IMR-90 (cell line): ENCODE measurements around the gene ARHGEF4. TPM values are rescaled to one million over a fixed set of nuclear protein-coding genes. Genes with fewer than 3 reads are reported as not detected.

Source experiments
- ATAC-seq: fragments of 200-7000 bp; cut with Tn5 transposase; 2 replicates; pipeline ENCODE4 v1.9.1; 2020; ENCODE audit warnings: low read depth, mild to moderate bottlenecking, moderate library complexity
- BruUV-seq: library from RNA; stranded (reverse); fragments of 400-500 nt; replicated peaks from 2 replicates; lab custom pipeline; 2021; lab: Mats Ljungman, UMichigan
- CTCF ChIA-PET: fragments of 300-600 bp; formaldehyde crosslinking; extraction: SDS; loops from one replicate; lab custom pipeline; 2021; ENCODE audit warnings: antibody characterized with exemption; lab: Yijun Ruan, JAX
- POLR2A ChIA-PET: fragments of 300-600 bp; sonication (Branson Sonifier 250); formaldehyde crosslinking; loops from one replicate; lab custom pipeline; 2022; ENCODE audit warnings: antibody characterized with exemption; ENCODE audit not compliant: unreplicated experiment; lab: Charles Lee
- DNase-seq: peaks from one replicate; pipeline ENCODE4 v3.0.0; 2013
- H2AFZ ChIP-seq: replicated peaks from 2 replicates; pipeline ENCODE3; 2013; ENCODE audit warnings: low read length, mild to moderate bottlenecking; ENCODE audit not compliant: poor library complexity
- H2AK5ac ChIP-seq: 2 replicates; pipeline ENCODE4 v1.6.1; 2013; ENCODE audit warnings: low read depth, low read length, inconsistent platforms
- H2AK9ac ChIP-seq: replicated peaks from 2 replicates; pipeline ENCODE3; 2013; ENCODE audit warnings: mild to moderate bottlenecking, low read depth, low read length, moderate library complexity; ENCODE audit not compliant: poor library complexity
- H2BK120ac ChIP-seq: 2 replicates; pipeline ENCODE4 v1.6.1; 2013; ENCODE audit warnings: low read depth, low read length, inconsistent platforms
- H2BK15ac ChIP-seq: 3 replicates; pipeline ENCODE4 v1.6.1; 2013; ENCODE audit warnings: low read depth, low read length, inconsistent platforms
- H2BK20ac ChIP-seq: 2 replicates; pipeline ENCODE4 v1.6.1; 2013; ENCODE audit warnings: low read depth, mild to moderate bottlenecking, inconsistent platforms, low read length, moderate library complexity
- H2BK5ac ChIP-seq: 2 replicates; pipeline ENCODE4 v1.6.1; 2013; ENCODE audit warnings: mild to moderate bottlenecking, low read depth, low read length, inconsistent platforms; ENCODE audit not compliant: poor library complexity, severe bottlenecking
- H3K14ac ChIP-seq: replicated peaks from 2 replicates; pipeline ENCODE4 v1.6.1; 2013; ENCODE audit warnings: low read depth, low read length, inconsistent platforms
- H3K18ac ChIP-seq: 2 replicates; pipeline ENCODE4 v1.6.1; 2013; ENCODE audit warnings: low read depth, low read length, control low read depth
- H3K23ac ChIP-seq: 2 replicates; pipeline ENCODE4 v1.6.1; 2013; ENCODE audit warnings: low read depth, low read length, inconsistent platforms
- H3K27ac ChIP-seq: 2 replicates; pipeline ENCODE4 v1.5.1; 2013; ENCODE audit warnings: mild to moderate bottlenecking, control low read depth, low read length; ENCODE audit not compliant: insufficient read depth
- H3K27me3 ChIP-seq: 2 replicates; pipeline ENCODE4 v1.6.1; 2013; ENCODE audit warnings: low read length; ENCODE audit not compliant: control insufficient read depth, insufficient read depth
- H3K36me3 ChIP-seq: 2 replicates; pipeline ENCODE4 v1.6.1; 2013; ENCODE audit warnings: low read length, mixed read lengths; ENCODE audit not compliant: control insufficient read depth, insufficient read depth
- H3K4ac ChIP-seq: 2 replicates; pipeline ENCODE4 v1.6.1; 2013; ENCODE audit warnings: low read depth, low read length, inconsistent platforms
- H3K4me1 ChIP-seq: 2 replicates; pipeline ENCODE4 v1.6.1; 2013; ENCODE audit warnings: low read length, mixed read lengths; ENCODE audit not compliant: control insufficient read depth, insufficient read depth
- H3K4me2 ChIP-seq: 2 replicates; pipeline ENCODE4 v1.6.1; 2013; ENCODE audit warnings: low read depth, mild to moderate bottlenecking, control low read depth, low read length, moderate library complexity
- H3K4me3 ChIP-seq: 2 replicates; pipeline ENCODE4 v1.5.1; 2013; ENCODE audit warnings: low read depth, mild to moderate bottlenecking, control low read depth, low read length, moderate library complexity; ENCODE audit not compliant: insufficient read depth
- H3K56ac ChIP-seq: 2 replicates; pipeline ENCODE4 v1.6.1; 2013; ENCODE audit warnings: low read length, inconsistent platforms; ENCODE audit not compliant: insufficient read depth; ENCODE audit errors: extremely low read depth
- H3K79me1 ChIP-seq, 2 experiments: 2 replicates each; pipeline ENCODE4 v1.6.1; 2013; ENCODE audit warnings: low read length in 2 of 2, inconsistent platforms in 1 of 2, low read depth in 1 of 2
- H3K9ac ChIP-seq: 2 replicates; pipeline ENCODE4 v1.6.1; 2013; ENCODE audit warnings: low read depth, low read length, control low read depth
- H3K9me1 ChIP-seq: 2 replicates; pipeline ENCODE4 v1.6.1; 2013; ENCODE audit warnings: low read length, inconsistent platforms; ENCODE audit not compliant: insufficient read depth
- H3K9me3 ChIP-seq: 2 replicates; pipeline ENCODE4 v1.6.1; 2013; ENCODE audit warnings: low read length; ENCODE audit not compliant: control insufficient read depth, insufficient read depth
- H4K20me1 ChIP-seq: 2 replicates; pipeline ENCODE4 v1.6.1; 2013; ENCODE audit warnings: low read length, inconsistent platforms; ENCODE audit not compliant: insufficient read depth
- H4K5ac ChIP-seq: 2 replicates; pipeline ENCODE4 v1.6.1; 2013; ENCODE audit warnings: mild to moderate bottlenecking, low read depth, low read length, control low read depth
- H4K8ac ChIP-seq, 2 experiments: 2 replicates each; pipeline ENCODE4 v1.6.1; 2013; ENCODE audit warnings: low read depth in 2 of 2, low read length in 2 of 2, control low read depth in 1 of 2, inconsistent platforms in 1 of 2
- H4K91ac ChIP-seq: 2 replicates; pipeline ENCODE4 v1.6.1; 2013; ENCODE audit warnings: low read depth, low read length, inconsistent platforms; ENCODE audit not compliant: insufficient read depth
- BHLHE40 ChIP-seq: fragments of 150-350 bp; IDR thresholded peaks from 2 replicates; pipeline ENCODE4 v1.6.1; 2016; ENCODE audit warnings: mild to moderate bottlenecking, low read depth, low read length
- CEBPB ChIP-seq: IDR thresholded peaks from 2 replicates; pipeline ENCODE4 v1.6.1; 2012; ENCODE audit warnings: low read depth, low read length, improper control_type of control experiment
- CHD1 ChIP-seq: IDR thresholded peaks from 2 replicates; pipeline ENCODE4 v1.6.1; 2012; ENCODE audit warnings: low read depth, low read length, improper control_type of control experiment
- CTCF ChIP-seq: conservative IDR thresholded peaks from 2 replicates; pipeline ENCODE4 v1.5.1; 2012; ENCODE audit warnings: mild to moderate bottlenecking, low read depth, low read length, improper control_type of control experiment
- ELK1 ChIP-seq: fragments of 150-350 bp; IDR thresholded peaks from 2 replicates; pipeline ENCODE4 v1.6.1; 2016; ENCODE audit warnings: low read depth, mild to moderate bottlenecking, low read length, moderate library complexity, borderline replicate concordance
- FOS ChIP-seq: fragments of 150-350 bp; IDR thresholded peaks from 2 replicates; pipeline ENCODE4 v1.6.1; 2016; ENCODE audit warnings: low read depth, low read length
- MAFK ChIP-seq: IDR thresholded peaks from 2 replicates; pipeline ENCODE4 v1.6.1; 2012; ENCODE audit warnings: low read depth, low read length, improper control_type of control experiment
- MAZ ChIP-seq: IDR thresholded peaks from 2 replicates; pipeline ENCODE4 v1.6.1; 2012; ENCODE audit warnings: low read depth, mild to moderate bottlenecking, low read length, improper control_type of control experiment, moderate library complexity, borderline replicate concordance
- MXI1 ChIP-seq: IDR thresholded peaks from 2 replicates; pipeline ENCODE4 v1.6.1; 2012; ENCODE audit warnings: low read depth, mild to moderate bottlenecking, low read length, moderate library complexity, borderline replicate concordance
- NFE2L2 ChIP-seq: fragments of 150-350 bp; IDR thresholded peaks from 2 replicates; pipeline ENCODE4 v1.6.1; 2016; ENCODE audit warnings: low read depth, mild to moderate bottlenecking, low read length
- POLR2A ChIP-seq: IDR thresholded peaks from 2 replicates; pipeline ENCODE4 v1.6.1; 2012; ENCODE audit warnings: mild to moderate bottlenecking, low read depth, low read length
- RAD21 ChIP-seq: IDR thresholded peaks from 2 replicates; pipeline ENCODE4 v1.6.1; 2012; ENCODE audit warnings: low read length, improper control_type of control experiment
- RFX5 ChIP-seq: IDR thresholded peaks from 2 replicates; pipeline ENCODE4 v1.8.0; 2012; ENCODE audit warnings: low read depth, mild to moderate bottlenecking, low read length, moderate library complexity
- SMC3 ChIP-seq: fragments of 150-350 bp; IDR thresholded peaks from 2 replicates; pipeline ENCODE4 v1.6.1; 2016; ENCODE audit warnings: low read depth, mild to moderate bottlenecking, antibody characterized with exemption, low read length, moderate library complexity
- WGBS, 2 experiments: methylation state at CpG; one replicate each; pipeline versions ENCODE4 v1.1.5 to v1.1.7; 2013; ENCODE audit warnings: missing lambda C conversion rate in 2 of 2; ENCODE audit not compliant: insufficient read length in 1 of 2; ENCODE audit errors: extremely low coverage in 2 of 2; 5-methylcytosine and 5-hydroxymethylcytosine counted together
- dilution Hi-C: fragments of 300-500 bp; cut with HindIII; formaldehyde crosslinking; loops from one replicate; pipeline ENCODE4 v1.14.3; 2018; ENCODE audit warnings: low sequenced_read_pairs; ENCODE audit not compliant: unreplicated experiment
- in situ Hi-C: fragments of 300-500 bp; cut with MboI; formaldehyde crosslinking; loops from 3 replicates; pipeline ENCODE4 v1.14.3; 2019; ENCODE audit warnings: low sequenced_read_pairs, inconsistent platforms, mixed read lengths
- intact Hi-C: fragments of 100-400 bp; cut with micrococcal nuclease; formaldehyde crosslinking; loops from 2 replicates; pipeline ENCODE4 v1.10.0; 2022
- polyA plus RNA-seq, 3 experiments: library from polyadenylated mRNA; depleted of rRNA; stranded (reverse); fragments of >200 nt; gene quantifications; 2 replicates each; pipeline ENCODE4 v1.2.3, GENCODE V29; 2012; ENCODE audit warnings: low replicate concordance in 1 of 3
- total RNA-seq: library from RNA; depleted of rRNA; stranded (reverse); fragments of >200 nt; gene quantifications from 2 replicates; pipeline ENCODE4 v1.2.3, GENCODE V29; 2012

The ARHGEF4 gene
- total and polyA plus RNA-seq, 2 of the 4 experiments (the other 2 are of a cell fraction), result 2.7 to 5.0 TPM

- ATAC-seq, result no peak
These were observed 2.5 kb downstream of the ARHGEF4 start for GRCh38 chr2:130839011-130839780.

More at GRCh38 chr2:130839011-130839780, 2.5 kb downstream of the ARHGEF4 start:
- 78% methylated on average over 8 of the region's 16 CpGs; no CpG with 5 or more reads in 1 of the 2 experiments for WGBS, 2 experiments
- H3K4me1 ChIP-seq, result no peaks in the 10 kb centered on the region
- no peaks in the 10 kb centered on the region for H3K36me3 ChIP-seq
- H2BK20ac ChIP-seq, result no peak overlapping the region
- no peak overlapping the region for H2BK5ac ChIP-seq
- no peak overlapping the region for H2AFZ ChIP-seq
- POLR2A ChIA-PET, result no interaction called here
- intact Hi-C loops, result no loop called here
- no peak overlapping the region for H3K23ac ChIP-seq
- no peak overlapping the region for H2BK15ac ChIP-seq
- no peak overlapping the region for H2AK9ac ChIP-seq
- H4K5ac ChIP-seq, result no peak overlapping the region
- dilution Hi-C loops, result no loop called here
- no peak overlapping the region for H3K4me2 ChIP-seq
- H2AK5ac ChIP-seq, result no peak overlapping the region
- H3K4ac ChIP-seq, result no peak overlapping the region
- H3K9me1 ChIP-seq, result no peaks in the 10 kb centered on the region
- peaks cover 23% of the 10 kb centered on the region for H3K27me3 ChIP-seq
- H2BK120ac ChIP-seq, result no peak overlapping the region
- H3K27ac ChIP-seq, result no peak overlapping the region
- H3K56ac ChIP-seq, result no peak overlapping the region
- H3K18ac ChIP-seq, result no peak overlapping the region
- no peak overlapping the region for H4K8ac ChIP-seq
- no peak for DNase-seq
- H3K9me3 ChIP-seq, result no peaks in the 10 kb centered on the region
- TF ChIP-seq CTCF (no peak), NFE2L2 (no peak), SMC3 (no peak), CEBPB (no peak), MAFK (no peak), MAZ (no peak), RAD21 (no peak), FOS (no peak), RFX5 (no peak), ELK1 (no peak), BHLHE40 (no peak), CHD1 (no peak), MXI1 (no peak), POLR2A (no peak)
- CTCF ChIA-PET, result no interaction called here
- no TSS peak for BruUV-seq
- no peak overlapping the region for H4K91ac ChIP-seq
- H3K79me1 ChIP-seq, result no peaks in the 10 kb centered on the region
- H3K14ac ChIP-seq, result no peak overlapping the region
- H3K4me3 ChIP-seq, result no peak overlapping the region
- no peaks in the 10 kb centered on the region for H4K20me1 ChIP-seq
- H3K9ac ChIP-seq, result no peak overlapping the region
- in situ Hi-C loops, result no loop called here
